HG03575 (cell line): ENCODE measurements around the gene MAP7D3.
"Not testable (repeated sequence)": the region's sequence is repeated elsewhere in the genome, so short reads cannot be mapped to it uniquely, and the experiment has no call there.

Source experiments
- ATAC-seq: cut with Tn5 transposase; IDR thresholded peaks from one replicate; pipeline ENCODE4 v1.9.1; 2021; ENCODE audit not compliant: unreplicated experiment, insufficient number of reproducible peaks, low FRiP score; ENCODE audit errors: extremely low read depth

MAP7D3 gene

GRCh38 chrX:136258951-136259350, 7.8 kb upstream of the MAP7D3 start:
- ATAC-seq = no peak

- no peak for ATAC-seq
These were observed 4.8 kb upstream of the MAP7D3 start for GRCh38 chrX:136256026-136256425.

- no peak for ATAC-seq
These were observed 4.3 kb upstream of the MAP7D3 start for GRCh38 chrX:136255541-136255940.

- no peak for ATAC-seq
These were observed 784 bp downstream of the MAP7D3 start for GRCh38 chrX:136250191-136251040.

GRCh38 chrX:136246201-136246600, 5.0 kb downstream of the MAP7D3 start:
- no peak for ATAC-seq

- not testable (repeated sequence) for ATAC-seq
These were observed 13.4 kb downstream of the MAP7D3 start for GRCh38 chrX:136237849-136238248.

- ATAC-seq = no peak
These were observed 14.1 kb downstream of the MAP7D3 start for GRCh38 chrX:136237074-136237473.

GRCh38 chrX:136228839-136229207, 22.4 kb downstream of the MAP7D3 start:
- ATAC-seq = no peak

- ATAC-seq = no peak
These were observed 23.0 kb downstream of the MAP7D3 start for GRCh38 chrX:136227948-136228838.

GRCh38 chrX:136227074-136227473, 24.1 kb downstream of the MAP7D3 start:
- ATAC-seq = no peak

GRCh38 chrX:136221851-136222513, 29.2 kb downstream of the MAP7D3 start:
- ATAC-seq = no peak

GRCh38 chrX:136220951-136221350, 30.2 kb downstream of the MAP7D3 start:
- ATAC-seq = no peak

GRCh38 chrX:136220540-136220939, 30.7 kb downstream of the MAP7D3 start:
- no peak for ATAC-seq

- no peak for ATAC-seq
These were observed 31.3 kb downstream of the MAP7D3 start for GRCh38 chrX:136219893-136220292.

- no peak for ATAC-seq
These were observed 35.6 kb downstream of the MAP7D3 start for GRCh38 chrX:136215559-136215958.

GRCh38 chrX:136214551-136214950, 36.6 kb downstream of the MAP7D3 start:
- ATAC-seq = no peak

- no peak for ATAC-seq
These were observed 38.6 kb downstream of the MAP7D3 start for GRCh38 chrX:136212557-136213111.

GRCh38 chrX:136211766-136212556, 39.2 kb downstream of the MAP7D3 start:
- no peak for ATAC-seq
